CD4-positive, alpha-beta T cell (primary cell): ENCODE results near the gene MSI2. TPM values are rescaled to one million over a fixed set of nuclear protein-coding genes. Genes with fewer than 3 reads are reported as not detected.

Experiments
- ATAC-seq: fragments of 200-7000 bp; cut with Tn5 transposase; one replicate; pipeline ENCODE4 v1.10.0; 2022; ENCODE audit warnings: mild to moderate bottlenecking; ENCODE audit not compliant: poor library complexity
- CTCF ChIA-PET: fragments of 350-600 bp; sonication (Branson Sonifier 250); formaldehyde crosslinking; loops from one replicate; lab custom pipeline; 2021; ENCODE audit warnings: antibody characterized with exemption, inconsistent platforms; lab: Charles Lee
- POLR2A ChIA-PET: fragments of 350-600 bp; sonication (Branson Sonifier 250); formaldehyde crosslinking; loops from one replicate; lab custom pipeline; 2021; ENCODE audit warnings: antibody characterized with exemption, inconsistent platforms; lab: Charles Lee
- DNase-seq, 14 experiments: peaks; one replicate each; pipeline ENCODE4 v3.0.0-alpha.2; 2013 to 2020; ENCODE audit warnings: mixed read lengths in 2 of 14
- H3K27ac ChIP-seq, 2 donors: one replicate each; pipeline versions ENCODE4 v1.5.1 to v1.7.0; 2013; ENCODE audit warnings: low read length in 2 of 2, low read depth in 1 of 2, mild to moderate bottlenecking in 1 of 2
- H3K27me3 ChIP-seq, 2 experiments: 1 replicate in 1 of 2; 2 replicates in 1 of 2; pipeline versions ENCODE4 v1.6.1 to v1.7.0; 2013; ENCODE audit warnings: low read length in 2 of 2, control low read depth in 1 of 2, mild to moderate bottlenecking in 1 of 2, moderate library complexity in 1 of 2; ENCODE audit not compliant: insufficient read depth in 2 of 2, control insufficient read depth in 1 of 2
- H3K36me3 ChIP-seq: one replicate; pipeline ENCODE4 v1.6.1; 2013; ENCODE audit warnings: low read length, control low read depth; ENCODE audit not compliant: insufficient read depth
- H3K4me1 ChIP-seq: one replicate; pipeline ENCODE4 v1.6.1; 2013; ENCODE audit warnings: low read length, control low read depth; ENCODE audit not compliant: insufficient read depth
- H3K4me3 ChIP-seq: one replicate; pipeline ENCODE4 v1.5.1; 2013; ENCODE audit warnings: mild to moderate bottlenecking, low read length, moderate library complexity
- H3K9me3 ChIP-seq, 2 experiments: 1 replicate in 1 of 2; 2 replicates in 1 of 2; pipeline versions ENCODE4 v1.6.1 to v1.7.0; 2013; ENCODE audit warnings: low read length in 2 of 2, mild to moderate bottlenecking in 2 of 2, control low read depth in 1 of 2, moderate library complexity in 1 of 2; ENCODE audit not compliant: control insufficient read depth in 1 of 2, insufficient read depth in 1 of 2
- H3K27ac Mint-ChIP-seq: one replicate; pipeline ENCODE4 v1.8.0; 2020; ENCODE audit warnings: mixed read lengths
- H3K27me3 Mint-ChIP-seq: one replicate; pipeline ENCODE4 v1.8.0; 2021; ENCODE audit warnings: mixed read lengths
- H3K36me3 Mint-ChIP-seq: one replicate; pipeline ENCODE4 v1.8.0; 2021; ENCODE audit warnings: low read depth, mixed read lengths
- H3K4me1 Mint-ChIP-seq: one replicate; pipeline ENCODE4 v1.8.0; 2021; ENCODE audit warnings: low read depth, mixed read lengths
- H3K4me3 Mint-ChIP-seq: one replicate; pipeline ENCODE4 v1.8.0; 2020; ENCODE audit warnings: mild to moderate bottlenecking, mixed read lengths
- H3K9me3 Mint-ChIP-seq: one replicate; pipeline ENCODE4 v1.8.0; 2020; ENCODE audit warnings: mixed read lengths
- CTCF ChIP-seq: fragments of 200-600 bp; IDR thresholded peaks from one replicate; pipeline ENCODE4 v1.8.0; 2022; ENCODE audit warnings: antibody characterized with exemption, mild to moderate bottlenecking
- intact Hi-C, 2 experiments: fragments of 100-400 bp; cut with DNase I in 1 of 2; cut with micrococcal nuclease in 1 of 2; formaldehyde crosslinking; loops; one replicate each; pipeline versions ENCODE4 v1.15.1 to v1.9.0; 2023 to 2025; cut with DNase I, micrococcal nuclease
- total RNA-seq, 174 experiments: library from RNA in 2 of 174; stranded (reverse) in 2 of 174; gene quantifications; one replicate each; pipeline ENCODE4 v1.2.3 and lab custom pipeline; 2021 to 2026

MSI2 gene
- total RNA-seq, 2 experiments from 2014 or later = 129 to 132 TPM

GRCh38 chr17:57463103-57463885 lies 207.0 kb downstream of the MSI2 start:
- Histone ChIP-seq H3K4me3 (no peak overlapping the region), H3K36me3 (no peaks in the 10 kb centered on the region), H3K4me1 (peaks cover 43% of the 10 kb centered on the region), H3K27me3 (no peaks in the 10 kb centered on the region), H3K9me3 (no peaks in the 10 kb centered on the region), H3K27ac (no peak overlapping the region)
- ATAC-seq (no peak), DNase-seq (peak in 2 of 14 experiments; percentile 28 to 43)
- no peak overlapping the region for H3K4me3 Mint-ChIP-seq
- H3K36me3 Mint-ChIP-seq = no peaks in the 10 kb centered on the region
- POLR2A ChIA-PET = no interaction called here
- no peaks in the 10 kb centered on the region for H3K27me3 Mint-ChIP-seq
- intact Hi-C loops = no loop called here
- CTCF ChIA-PET = no interaction called here
- H3K9me3 Mint-ChIP-seq = no peaks in the 10 kb centered on the region
- no peak for TF ChIP-seq CTCF
- no peak overlapping the region for H3K27ac Mint-ChIP-seq
- H3K4me1 Mint-ChIP-seq = peaks cover 60% of the 10 kb centered on the region

GRCh38 chr17:57464191-57464864 lies 208.0 kb downstream of the MSI2 start:
- DNase-seq (no peak), ATAC-seq (no peak)
- no peaks in the 10 kb centered on the region for H3K27me3 Mint-ChIP-seq
- Histone ChIP-seq H3K36me3 (no peaks in the 10 kb centered on the region), H3K27ac (no peak overlapping the region), H3K27me3 (no peaks in the 10 kb centered on the region), H3K9me3 (no peaks in the 10 kb centered on the region), H3K4me3 (no peak overlapping the region), H3K4me1 (peaks cover 33% of the 10 kb centered on the region)
- H3K4me1 Mint-ChIP-seq = peaks cover 52% of the 10 kb centered on the region
- no peaks in the 10 kb centered on the region for H3K36me3 Mint-ChIP-seq
- intact Hi-C loops = no loop called here
- CTCF ChIA-PET = no interaction called here
- no peak for TF ChIP-seq CTCF
- POLR2A ChIA-PET = no interaction called here
- peak overlapping the region; percentile 24 for H3K27ac Mint-ChIP-seq
- no peak overlapping the region for H3K4me3 Mint-ChIP-seq
- H3K9me3 Mint-ChIP-seq = no peaks in the 10 kb centered on the region

- DNase-seq (no peak), ATAC-seq (no peak)
- H3K36me3 ChIP-seq = no peaks in the 10 kb centered on the region
- H3K27ac ChIP-seq = no peak overlapping the region
- Mint-ChIP-seq H3K27ac (no peak overlapping the region), H3K9me3 (no peaks in the 10 kb centered on the region), H3K27me3 (no peaks in the 10 kb centered on the region), H3K4me3 (no peak overlapping the region), H3K36me3 (no peaks in the 10 kb centered on the region), H3K4me1 (peaks cover 49% of the 10 kb centered on the region)
- no peaks in the 10 kb centered on the region for H3K9me3 ChIP-seq
- intact Hi-C loops = no loop called here
- TF ChIP-seq CTCF = no peak
- ChIA-PET CTCF (no interaction called here), POLR2A (interaction anchor here (0.8 kb wide), 1 partner anchor 11 kb away, joined by 3 read pairs; no protein-coding TSS in a partner anchor)
- H3K4me1 ChIP-seq = peaks cover 24% of the 10 kb centered on the region
- H3K4me3 ChIP-seq = no peak overlapping the region
- no peaks in the 10 kb centered on the region for H3K27me3 ChIP-seq
These were observed 209.3 kb downstream of the MSI2 start for GRCh38 chr17:57465610-57466009.
